CD4-positive, alpha-beta T cell treated with Interleukin-15 for 4 hours (primary cell): Measurements from ENCODE around the gene KCNV2.

Experiments
- DNase-seq: peaks from one replicate; pipeline ENCODE4 v3.0.0-alpha.2; 2020; ENCODE audit warnings: low spot score

The KCNV2 gene

DNA sequence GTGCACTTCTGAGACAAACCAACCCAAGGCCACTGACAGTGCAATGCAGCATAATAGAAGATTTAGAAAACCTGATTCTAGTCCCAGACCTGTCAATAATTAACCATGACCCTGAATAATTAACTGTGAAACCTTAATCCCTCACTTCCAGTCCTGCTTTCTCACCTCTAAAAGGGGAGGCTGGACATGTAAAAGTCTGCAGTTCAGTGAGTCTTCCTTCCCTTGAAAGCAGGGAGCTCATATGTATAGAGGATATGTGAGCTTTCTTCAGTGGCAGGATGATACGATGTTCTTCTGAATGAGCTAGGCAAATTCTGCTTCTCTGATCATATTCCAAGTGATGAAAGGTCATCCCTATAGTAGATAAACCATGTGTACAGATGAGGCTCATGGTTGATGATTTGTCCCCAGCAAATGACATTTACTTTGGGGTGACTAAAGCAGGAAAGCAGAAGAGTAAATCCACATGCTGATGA is 2.9 kb downstream of the KCNV2 start:
- DNase-seq: no peak

DNA sequence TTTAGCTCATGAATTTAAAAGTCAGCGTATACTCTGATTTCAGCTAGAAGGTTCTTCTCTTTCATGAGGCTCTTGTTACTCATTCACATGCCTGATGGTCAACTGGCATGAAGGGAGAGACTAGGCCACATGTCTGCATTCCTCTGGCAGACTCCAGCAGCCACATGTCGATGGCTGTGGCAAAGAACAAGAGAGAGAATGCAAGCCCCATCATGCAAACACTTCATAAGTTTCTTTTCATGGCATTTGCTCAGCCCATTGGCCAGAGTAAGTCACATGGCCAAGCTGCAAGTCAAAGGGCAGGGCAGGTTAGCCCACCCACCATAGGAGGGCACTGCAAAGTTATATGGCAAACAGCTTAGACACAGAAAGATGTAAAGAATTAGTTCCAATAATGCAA is 5.4 kb downstream of the KCNV2 start:
- DNase-seq: no peak

DNA sequence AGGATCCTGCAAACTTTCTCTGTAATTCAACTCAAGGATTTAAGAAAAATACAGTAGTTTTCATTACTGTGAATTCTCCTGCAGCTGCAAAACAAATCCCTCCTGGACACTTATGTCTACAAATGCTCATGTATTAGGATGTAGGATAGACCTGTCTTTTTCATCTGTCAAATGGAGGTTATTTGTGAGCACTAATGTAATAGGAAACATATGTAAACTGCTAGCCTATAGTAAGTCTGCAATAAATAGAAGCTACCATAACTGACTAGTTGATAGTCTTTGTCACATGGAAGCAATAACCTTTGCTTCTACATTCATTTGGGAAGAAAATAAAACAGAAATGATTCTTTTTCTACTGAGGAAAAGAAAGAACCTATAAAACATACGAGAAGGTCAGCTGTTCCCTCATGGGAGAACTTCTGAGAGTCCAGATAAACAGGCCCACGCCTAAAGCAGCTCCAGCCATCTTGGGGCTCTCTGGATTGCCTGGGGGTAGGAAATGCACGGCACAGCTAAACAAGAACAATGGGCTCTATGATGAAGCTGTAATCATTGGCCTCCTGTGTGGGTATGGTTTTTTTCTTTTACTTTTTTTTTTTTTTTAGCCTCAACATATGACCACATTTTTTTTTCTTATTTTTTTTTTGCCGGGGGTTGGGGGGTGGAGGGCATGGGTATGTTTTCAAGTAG is 6.2 kb downstream of the KCNV2 start:
- DNase-seq: no peak

GRCh38 chr9:2725126-2725525 is 7.8 kb downstream of the KCNV2 start:
- DNase-seq: no peak

GRCh38 chr9:2725898-2726649 is 8.8 kb downstream of the KCNV2 start:
- DNase-seq: no peak

GRCh38 chr9:2726650-2727340 is 9.5 kb downstream of the KCNV2 start:
- DNase-seq: no peak

- DNase-seq: no peak
These were observed 10.1 kb downstream of the KCNV2 start for GRCh38 chr9:2727374-2727773.

DNA sequence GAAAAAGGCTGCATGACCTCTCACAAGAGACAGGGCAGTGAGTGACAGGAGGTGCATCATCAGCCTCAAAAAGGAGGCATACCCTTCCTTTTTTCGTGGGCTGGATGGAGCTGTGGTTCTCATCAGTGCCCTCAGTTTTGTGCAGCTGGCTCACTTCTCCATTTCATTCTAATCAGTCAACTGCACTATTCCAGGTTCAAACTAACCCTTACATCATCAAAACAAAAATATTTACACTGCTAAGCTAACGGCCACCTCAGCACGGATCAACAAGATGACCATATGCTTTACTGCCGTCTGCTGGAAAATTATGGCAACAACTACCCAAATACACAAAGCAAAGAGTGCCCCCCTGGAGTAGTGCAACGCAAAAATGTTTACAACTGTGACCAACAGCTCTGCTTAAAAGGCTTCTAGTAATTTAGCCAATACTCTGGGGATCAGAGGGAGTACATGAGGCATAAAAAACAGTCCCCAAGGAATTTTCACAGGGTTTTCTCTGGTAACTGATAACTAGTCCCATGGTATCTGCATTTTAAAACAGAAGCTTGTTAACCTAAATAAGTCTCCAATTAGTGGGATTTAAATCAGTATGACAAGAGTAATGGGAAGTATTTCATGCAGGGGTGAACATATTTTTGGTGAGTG is 10.8 kb downstream of the KCNV2 start:
- DNase-seq: no peak

GRCh38 chr9:2729003-2729402 is 11.7 kb downstream of the KCNV2 start:
- no peak for DNase-seq

DNA sequence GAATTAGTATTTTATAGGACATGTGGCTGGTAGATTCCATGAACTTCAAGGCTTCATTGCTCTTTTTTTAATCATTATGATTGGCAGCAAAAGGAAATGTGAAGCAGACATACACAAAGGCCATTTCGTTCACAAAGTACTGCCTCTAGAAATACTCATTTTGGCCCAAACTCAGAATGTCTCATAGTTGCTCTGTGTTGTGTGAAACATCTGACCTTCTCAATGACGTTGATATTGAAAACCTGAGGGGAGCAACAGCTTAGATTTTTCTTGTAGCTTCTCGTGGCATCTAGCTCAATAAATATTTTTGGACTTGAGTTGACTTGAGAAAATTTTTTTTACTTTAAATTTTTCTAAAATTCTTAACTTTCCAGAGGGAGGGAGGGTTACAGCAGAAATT is 12.4 kb downstream of the KCNV2 start:
- DNase-seq: no peak

DNA sequence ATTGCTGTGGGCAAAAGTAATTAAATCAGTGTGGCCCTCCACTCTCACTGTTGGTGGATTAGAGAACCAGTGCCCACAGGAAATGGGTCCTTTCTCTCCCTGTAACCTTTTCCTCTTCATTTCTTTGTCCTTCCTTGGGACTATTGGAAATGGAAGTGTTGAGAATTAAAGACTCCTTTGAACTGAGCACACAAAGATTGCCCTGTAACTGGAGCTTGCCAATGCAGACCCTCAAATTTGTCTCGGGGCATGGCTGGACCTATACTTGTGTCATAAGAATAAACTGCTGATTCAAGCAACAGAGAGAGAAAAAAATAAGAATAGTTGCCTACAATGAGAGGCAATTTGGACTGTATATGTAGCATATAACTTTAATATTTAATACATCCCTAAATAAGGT is 13.7 kb downstream of the KCNV2 start:
- no peak for DNase-seq

DNA sequence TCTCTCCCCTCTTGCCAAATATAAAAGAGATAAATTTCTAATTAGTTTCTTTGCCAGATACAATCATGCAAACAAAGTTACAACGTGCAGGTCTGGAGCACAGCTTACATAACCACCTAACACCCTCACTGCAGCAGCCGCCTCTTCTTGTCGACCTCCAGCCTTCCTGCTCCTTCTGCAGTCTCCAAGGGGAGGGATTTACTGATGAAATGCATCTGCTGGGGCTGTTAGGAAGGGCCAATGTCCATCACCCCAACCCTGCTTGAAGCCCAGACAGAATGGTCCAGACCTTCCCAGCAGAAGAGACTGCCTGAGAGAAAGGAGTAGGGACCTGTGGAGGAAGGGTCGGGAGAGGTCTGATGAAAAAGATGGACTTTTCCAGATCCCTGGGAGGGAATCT is 15.2 kb downstream of the KCNV2 start:
- no peak for DNase-seq

DNA sequence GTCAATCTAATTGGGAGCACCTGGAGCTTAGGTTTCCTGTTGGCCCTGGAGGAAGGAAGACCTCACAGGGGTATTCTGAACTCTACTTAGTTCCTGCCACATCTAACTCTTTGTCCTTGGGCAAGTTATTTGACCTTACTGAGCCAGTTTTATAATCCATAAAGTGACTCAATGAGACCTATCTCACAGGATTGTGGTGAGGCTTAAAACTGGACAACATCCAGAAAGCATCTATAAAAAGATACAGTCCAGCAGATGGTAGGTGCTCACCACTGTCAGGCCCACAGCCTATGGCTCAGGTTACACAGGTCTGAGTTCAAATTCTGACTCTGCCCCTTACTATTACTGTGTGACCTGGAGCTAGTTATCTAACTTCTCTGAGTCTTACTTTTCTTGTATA is 23.3 kb downstream of the KCNV2 start:
- DNase-seq: no peak

GRCh38 chr9:2741441-2742158 is 24.3 kb downstream of the KCNV2 start:
- no peak for DNase-seq

DNA sequence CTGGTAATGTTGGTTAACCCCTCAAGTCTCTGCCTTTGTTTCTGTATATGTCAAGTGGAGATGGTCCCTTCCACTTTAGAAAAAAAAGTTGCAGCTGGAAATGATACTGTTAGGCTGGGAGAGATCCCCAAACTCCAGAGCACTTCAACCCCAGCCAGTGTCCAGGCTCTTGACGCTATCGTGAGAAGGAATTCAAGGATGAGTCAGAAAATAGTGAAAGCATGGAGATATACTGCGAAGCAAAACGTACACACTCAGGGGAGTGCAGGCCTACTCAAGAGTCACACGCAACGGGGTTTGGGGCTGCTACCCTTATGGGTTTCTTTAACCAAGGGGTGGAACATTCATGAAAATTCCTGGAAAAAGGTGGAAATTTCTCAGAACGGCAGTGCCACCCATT is 24.9 kb downstream of the KCNV2 start:
- no peak for DNase-seq

DNA sequence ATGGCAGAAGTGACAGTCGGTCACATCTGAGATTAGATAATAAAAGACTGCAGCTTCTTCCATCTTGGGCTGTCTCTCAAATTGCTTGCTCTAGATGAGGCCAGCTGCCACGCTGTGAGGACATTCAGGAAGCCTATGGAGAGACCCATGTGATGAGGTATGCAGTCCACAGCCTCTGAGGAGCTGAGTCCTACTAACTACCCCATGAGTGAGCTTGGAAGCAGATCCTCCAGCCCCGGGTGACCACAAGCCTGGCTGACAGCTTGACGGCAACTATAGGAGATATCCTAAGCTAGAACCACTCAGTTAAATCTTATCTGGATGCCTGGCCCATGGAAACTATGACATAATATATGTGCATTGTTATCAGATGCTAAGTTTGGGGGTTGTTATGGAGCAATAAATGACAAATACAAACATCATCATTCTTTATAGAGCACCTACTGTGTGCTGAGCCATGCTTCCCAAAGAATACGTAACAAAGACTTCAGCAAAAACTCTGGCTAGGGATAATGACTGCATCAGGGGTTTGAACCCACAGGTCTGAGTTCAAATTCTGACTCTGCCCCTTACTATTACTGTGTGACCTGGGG is 26.7 kb downstream of the KCNV2 start:
- no peak for DNase-seq

DNA sequence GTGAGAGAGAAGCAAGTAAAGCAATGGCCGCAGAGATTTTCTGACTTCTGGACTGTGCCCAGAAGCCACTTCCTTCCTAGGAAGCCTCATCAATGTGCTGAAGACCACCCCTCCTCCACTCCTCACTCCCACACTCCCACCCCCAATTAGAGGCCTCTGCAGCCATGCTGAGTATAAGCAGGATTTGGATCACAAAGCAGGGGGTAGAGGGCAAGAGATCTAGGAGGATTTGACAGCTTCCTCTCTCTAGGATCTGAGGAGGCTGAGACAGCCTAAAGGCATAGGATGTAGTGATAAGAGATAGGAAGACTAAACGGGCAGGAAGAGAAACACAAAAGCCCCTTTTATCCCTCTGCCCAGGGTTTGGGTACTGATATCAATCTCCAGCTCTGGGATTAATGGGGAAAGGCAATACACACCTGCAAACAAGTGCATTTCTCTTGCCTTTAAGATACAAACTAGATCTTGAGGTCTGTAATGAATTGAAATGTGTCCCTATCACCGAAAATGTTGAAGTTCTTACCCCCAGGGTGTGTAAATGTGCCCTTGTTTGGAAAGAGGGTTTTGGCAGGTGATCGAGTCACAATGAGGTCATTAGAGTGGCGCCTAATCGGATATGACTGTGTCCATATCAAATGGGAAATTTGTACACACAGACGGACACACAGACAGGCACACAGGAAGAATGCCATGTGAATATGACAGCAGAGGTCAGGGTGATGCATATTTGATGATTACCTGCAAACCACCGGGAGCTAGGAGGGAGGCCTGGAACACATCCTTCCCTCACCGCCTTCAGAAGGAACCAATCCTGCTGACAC is 28.5 kb downstream of the KCNV2 start:
- DNase-seq: no peak

DNA sequence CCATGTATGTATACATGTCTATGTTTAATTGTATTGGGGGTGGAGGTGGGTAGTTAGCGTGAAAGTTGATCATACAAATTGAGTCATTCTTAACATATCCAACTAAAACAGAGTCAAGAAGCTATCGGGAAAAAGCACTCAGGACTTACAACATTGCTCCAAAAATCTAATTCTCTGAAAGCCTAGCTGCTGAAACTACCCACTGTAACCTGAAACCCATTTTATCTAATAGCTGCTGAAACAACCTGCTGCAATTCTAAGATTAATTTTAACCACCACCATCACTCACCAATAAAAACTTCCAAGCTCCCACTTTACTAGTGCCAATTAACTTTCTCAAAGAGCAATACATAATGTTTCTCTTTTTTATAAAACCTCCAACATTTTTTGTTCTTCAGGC is 32.2 kb downstream of the KCNV2 start:
- no peak for DNase-seq

DNA sequence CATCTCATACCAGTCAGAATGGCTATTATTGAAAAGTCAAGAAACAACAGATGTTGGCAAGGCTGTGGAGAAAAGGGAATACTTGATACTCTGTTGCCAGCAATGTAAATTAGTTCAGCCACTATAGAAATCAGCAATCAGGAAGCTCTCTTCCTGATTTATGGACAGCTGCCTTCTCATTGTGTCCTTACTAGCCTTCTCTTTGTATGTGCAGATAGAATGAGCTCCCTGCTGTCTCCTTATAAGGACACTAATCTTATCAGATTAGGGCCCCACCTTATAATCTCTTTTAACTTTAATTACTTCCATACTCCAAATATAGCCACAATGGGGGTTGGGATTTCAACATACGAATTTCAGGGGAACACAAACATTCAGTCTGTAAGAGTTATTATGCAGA is 38.0 kb downstream of the KCNV2 start:
- no peak for DNase-seq

DNA sequence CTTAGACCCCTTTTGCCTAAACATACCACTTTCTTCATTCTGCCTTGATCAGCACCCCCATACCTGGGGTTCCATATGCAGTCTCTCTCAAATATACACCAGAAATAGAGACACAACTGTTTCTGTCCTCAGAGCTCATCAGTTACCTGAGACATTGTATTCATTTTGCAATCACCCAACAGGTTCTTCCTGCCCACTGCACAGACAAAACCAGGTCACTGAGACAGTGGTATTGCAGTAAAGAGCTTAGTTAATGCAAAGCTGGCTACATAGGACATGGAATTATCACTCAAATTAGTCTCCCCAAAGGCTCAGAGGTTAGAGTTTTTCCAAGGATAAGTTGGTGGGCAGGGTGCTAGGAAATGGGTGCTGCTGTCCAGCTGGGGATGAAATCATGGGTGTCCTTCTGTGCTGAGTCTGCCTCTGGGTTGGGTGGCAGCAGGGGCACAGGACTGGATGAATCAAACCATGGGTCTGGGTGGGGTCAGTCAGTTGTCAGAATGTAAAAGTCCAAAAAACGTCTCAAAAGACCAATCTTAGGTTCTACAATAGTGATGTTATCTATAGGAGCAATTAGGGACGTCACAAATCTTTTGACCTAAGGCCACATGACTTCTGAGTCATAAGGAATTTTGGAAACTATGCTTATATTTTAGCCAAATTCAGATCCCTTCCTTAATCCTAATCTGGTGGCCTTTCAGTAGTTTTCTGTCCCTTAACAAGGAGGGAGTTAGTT is 41.0 kb downstream of the KCNV2 start:
- DNase-seq: no peak
